CD8-positive, alpha-beta memory T cell (primary cell): Measurements from ENCODE around the gene PHF20. TPM values are rescaled to one million over a fixed set of nuclear protein-coding genes. Genes with fewer than 3 reads are reported as not detected.

ENCODE experiments used
- CTCF ChIA-PET: fragments of 350-600 bp; sonication (Branson Sonifier 250); formaldehyde crosslinking; loops from one replicate; lab custom pipeline; 2021; ENCODE audit warnings: antibody characterized with exemption; lab: Charles Lee
- POLR2A ChIA-PET: fragments of 350-600 bp; sonication (Branson Sonifier 250); formaldehyde crosslinking; loops from one replicate; lab custom pipeline; 2021; ENCODE audit warnings: antibody characterized with exemption; lab: Charles Lee
- DNase-seq, 5 donors: peaks; one replicate each; pipeline versions ENCODE4 v3.0.0 to v3.0.0-alpha.2; 2020 to 2022; ENCODE audit warnings: mixed read lengths in 1 of 5
- H3K27ac ChIP-seq: one replicate; pipeline ENCODE4 v1.7.0; 2013; ENCODE audit warnings: low read depth, mild to moderate bottlenecking, low read length, moderate library complexity
- H3K27me3 ChIP-seq: 2 replicates; pipeline ENCODE4 v1.7.0; 2013; ENCODE audit warnings: low read length, mild to moderate bottlenecking; ENCODE audit not compliant: insufficient read depth, poor library complexity, severe bottlenecking
- H3K36me3 ChIP-seq: 2 replicates; pipeline ENCODE4 v1.7.0; 2013; ENCODE audit warnings: mild to moderate bottlenecking, low read length, moderate library complexity; ENCODE audit not compliant: insufficient read depth
- H3K4me1 ChIP-seq: 2 replicates; pipeline ENCODE4 v1.7.0; 2013; ENCODE audit warnings: mild to moderate bottlenecking, low read length, moderate library complexity; ENCODE audit not compliant: insufficient read depth
- H3K4me3 ChIP-seq: 2 replicates; pipeline ENCODE4 v1.7.0; 2013; ENCODE audit warnings: mild to moderate bottlenecking, low read length
- H3K9me3 ChIP-seq: 2 replicates; pipeline ENCODE4 v1.7.0; 2013; ENCODE audit warnings: mild to moderate bottlenecking, low read length
- H3K27ac Mint-ChIP-seq, 8 donors: one replicate each; pipeline ENCODE4 v1.8.0; 2020 to 2021; ENCODE audit warnings: mixed read lengths in 8 of 8, mild to moderate bottlenecking in 6 of 8, inconsistent platforms in 3 of 8, moderate library complexity in 3 of 8
- H3K27me3 Mint-ChIP-seq, 2 donors: one replicate each; pipeline ENCODE4 v1.8.0; 2020 to 2021; ENCODE audit warnings: mixed read lengths in 2 of 2, mild to moderate bottlenecking in 1 of 2, moderate library complexity in 1 of 2
- H3K36me3 Mint-ChIP-seq, 3 donors: one replicate each; pipeline ENCODE4 v1.8.0; 2020 to 2021; ENCODE audit warnings: mixed read lengths in 3 of 3, inconsistent platforms in 1 of 3, mild to moderate bottlenecking in 1 of 3
- H3K4me1 Mint-ChIP-seq, 3 donors: one replicate each; pipeline ENCODE4 v1.8.0; 2020 to 2021; ENCODE audit warnings: mixed read lengths in 3 of 3, inconsistent platforms in 1 of 3, mild to moderate bottlenecking in 1 of 3
- H3K4me3 Mint-ChIP-seq, 7 donors: one replicate each; pipeline ENCODE4 v1.8.0; 2020 to 2021; ENCODE audit warnings: mixed read lengths in 7 of 7, mild to moderate bottlenecking in 6 of 7, moderate library complexity in 4 of 7, inconsistent platforms in 2 of 7
- H3K9me3 Mint-ChIP-seq, 5 donors: one replicate each; pipeline ENCODE4 v1.8.0; 2020 to 2022; ENCODE audit warnings: mixed read lengths in 5 of 5, mild to moderate bottlenecking in 3 of 5, moderate library complexity in 2 of 5, inconsistent platforms in 1 of 5
- polyA plus RNA-seq: library from polyadenylated mRNA; unstranded; fragments of 300-500 nt; fragmentation: Illumina TruSeq; gene quantifications from one replicate; pipeline ENCODE4 v1.2.3, GENCODE V29; 2021
- total RNA-seq, 2 experiments: library from RNA; stranded (reverse); gene quantifications; one replicate each; pipeline ENCODE4 v1.2.3, GENCODE V29; 2021

Gene PHF20
- total and polyA plus RNA-seq, 3 experiments from 2014 or later: 53.9 to 124 (median 54.3) TPM

DNA sequence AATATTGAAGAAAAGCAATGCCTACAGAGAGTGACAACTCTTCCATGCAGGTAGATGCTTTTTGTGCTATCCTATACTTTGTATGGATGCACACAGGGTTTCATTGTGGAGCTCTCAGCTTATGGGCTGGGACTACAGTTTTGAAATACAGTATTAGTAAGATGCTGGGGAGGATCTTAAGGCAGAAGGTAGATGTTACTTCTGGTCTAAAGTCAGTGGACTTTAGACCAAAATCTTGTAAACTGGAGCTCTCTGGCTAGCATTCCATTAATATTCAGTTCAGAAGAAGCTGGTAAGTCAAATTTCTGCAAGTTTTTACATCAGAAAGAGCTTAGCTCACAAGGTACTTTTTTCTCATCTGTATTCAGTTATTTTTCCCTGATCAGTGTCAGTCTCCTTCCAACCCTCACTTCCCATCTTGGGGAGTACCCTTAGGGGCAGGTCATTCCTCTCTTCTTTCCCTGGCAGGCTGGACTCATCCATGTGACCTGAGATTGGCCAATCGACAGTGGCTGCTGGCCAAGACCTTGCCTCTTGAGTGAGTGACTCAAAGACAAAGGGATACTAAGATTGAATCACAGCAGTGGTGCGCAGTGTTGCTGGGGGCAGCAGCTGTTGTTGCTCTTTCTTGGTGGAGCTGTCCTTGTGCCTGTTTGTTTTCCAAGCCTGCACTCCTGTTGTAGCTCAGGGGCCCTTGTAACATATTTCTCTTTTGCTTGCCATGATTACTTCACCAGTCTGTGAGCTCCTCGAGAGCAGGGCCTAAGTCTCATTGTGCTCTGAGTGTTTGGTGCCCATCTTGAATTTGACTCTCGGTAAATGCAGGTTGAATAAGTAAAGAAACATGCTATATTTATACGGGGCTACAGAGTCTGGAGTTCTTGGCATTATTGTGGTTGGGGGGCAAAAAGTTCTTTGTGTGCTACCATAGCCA is 2.8 kb upstream of the PHF20 start:
- H3K4me3 Mint-ChIP-seq: peak overlapping the region; percentile 51 to 88 (median 82)
- peaks cover 55 to 76% (median 62%) of the 10 kb centered on the region in 3 donors for H3K4me1 Mint-ChIP-seq

DNA sequence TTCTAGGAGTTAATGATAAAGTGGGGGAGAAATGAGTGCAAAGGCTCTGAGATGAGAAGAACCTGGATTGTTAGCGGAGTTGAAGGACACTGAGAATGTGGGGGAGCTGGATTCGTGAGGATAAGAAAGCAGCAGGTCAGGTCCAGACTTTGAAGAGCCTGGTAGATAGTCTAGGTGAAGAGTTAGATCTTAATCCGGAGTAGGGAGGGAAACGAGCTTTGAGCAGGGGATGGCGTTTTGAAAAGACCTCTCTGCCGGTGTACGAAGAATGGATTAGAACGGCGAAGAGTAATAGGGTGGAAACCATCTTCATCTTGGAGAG is 487 bp upstream of the PHF20 start:
- no peaks in the 10 kb centered on the region for H3K9me3 ChIP-seq
- peaks cover 0 to 3% of the 10 kb centered on the region in 2 donors for H3K27me3 Mint-ChIP-seq
- no peak for DNase-seq
- H3K27me3 ChIP-seq: no peaks in the 10 kb centered on the region
- no peaks in the 10 kb centered on the region for H3K36me3 ChIP-seq
- peak overlapping the region; percentile 92 for H3K27ac ChIP-seq
- ChIA-PET POLR2A (interaction anchor here (0.7 to 9.3 kb wide), 8 partner anchors 24 to 317 kb away, joined by 3 to 337 read pairs (median 4); partner anchors contain the start of genes CPNE1, RBM12, RBM39 and SCAND1), CTCF (interaction anchor here (1.1 to 7.4 kb wide), 5 partner anchors 25 to 183 kb away, joined by 3 to 90 read pairs (median 7); partner anchors contain the start of genes RBM39 and SCAND1)
- peaks cover 4 to 20% (median 7%) of the 10 kb centered on the region in 3 donors for H3K36me3 Mint-ChIP-seq
- peaks cover 0 to 3% (median 0%) of the 10 kb centered on the region in 5 donors for H3K9me3 Mint-ChIP-seq
- peak overlapping the region; percentile 98 to 100 (median 100) for H3K27ac Mint-ChIP-seq
- peak overlapping the region; percentile 72 to 87 (median 85) for H3K4me3 Mint-ChIP-seq
- H3K4me3 ChIP-seq: peak overlapping the region; percentile 30
- peaks cover 90% of the 10 kb centered on the region for H3K4me1 ChIP-seq
- peaks cover 66 to 87% (median 75%) of the 10 kb centered on the region in 3 donors for H3K4me1 Mint-ChIP-seq

More for the DNA sequence above, 2.8 kb upstream of the PHF20 start:
- peaks cover 2 to 7% (median 3%) of the 10 kb centered on the region in 3 donors for H3K36me3 Mint-ChIP-seq
- Histone ChIP-seq H3K36me3 (no peaks in the 10 kb centered on the region), H3K9me3 (no peaks in the 10 kb centered on the region), H3K4me3 (peak overlapping the region; percentile 25), H3K27ac (peak overlapping the region; percentile 75), H3K4me1 (peaks cover 84% of the 10 kb centered on the region), H3K27me3 (no peaks in the 10 kb centered on the region)
- H3K27ac Mint-ChIP-seq: peak overlapping the region; percentile 94 to 100 (median 100)
- ChIA-PET POLR2A (interaction anchor here (0.6 to 9.3 kb wide), 3 partner anchors 11 to 185 kb away, joined by 3 to 337 read pairs (median 7); partner anchors contain the start of genes RBM39 and SCAND1), CTCF (interaction anchor here (1.6 to 7.4 kb wide), 2 partner anchors 26 to 185 kb away, joined by 6 to 90 read pairs; partner anchors contain the start of genes RBM39 and SCAND1)
- H3K27me3 Mint-ChIP-seq: peaks cover 0 to 3% of the 10 kb centered on the region in 2 donors
- peaks cover 0 to 3% (median 0%) of the 10 kb centered on the region in 5 donors for H3K9me3 Mint-ChIP-seq
- peak in 3 of 5 donors; percentile 17 to 54 (median 21) for DNase-seq

DNA sequence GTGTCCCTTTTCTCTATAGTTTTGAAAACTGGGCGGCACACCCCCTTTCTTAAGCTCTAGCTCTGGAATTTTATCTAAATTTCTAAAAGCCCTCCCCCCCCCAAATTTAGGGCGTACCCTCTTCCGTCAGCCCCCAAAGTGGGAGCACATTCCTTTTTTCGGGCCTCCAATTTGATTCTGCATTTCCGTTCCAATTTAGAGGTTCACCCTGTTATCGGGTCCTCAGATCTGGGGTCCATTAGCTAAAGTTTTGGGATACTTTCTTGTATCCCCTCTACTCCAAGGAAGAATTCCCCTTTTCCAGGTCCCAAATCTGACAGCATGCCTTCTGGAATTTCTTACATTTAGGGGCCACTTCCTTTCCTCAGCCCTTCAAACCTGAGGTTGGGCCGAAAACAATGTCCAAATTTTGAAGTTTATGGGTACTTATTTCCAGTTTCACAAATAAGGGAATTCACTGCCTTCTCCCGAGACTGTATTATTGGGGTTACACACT is 796 bp downstream of the PHF20 start:
- Mint-ChIP-seq H3K36me3 (peaks cover 4 to 32% (median 7%) of the 10 kb centered on the region in 3 donors), H3K9me3 (peaks cover 0 to 3% (median 0%) of the 10 kb centered on the region in 5 donors), H3K4me3 (peak overlapping the region; percentile 81 to 94 (median 86)), H3K27me3 (peaks cover 0 to 3% of the 10 kb centered on the region in 2 donors), H3K4me1 (peaks cover 74 to 90% (median 79%) of the 10 kb centered on the region in 3 donors), H3K27ac (peak overlapping the region; percentile 86 to 99 (median 98))
- Histone ChIP-seq H3K27ac (peak overlapping the region; percentile 95), H3K9me3 (no peaks in the 10 kb centered on the region), H3K4me3 (peak overlapping the region; percentile 84), H3K4me1 (peaks cover 90% of the 10 kb centered on the region), H3K27me3 (no peaks in the 10 kb centered on the region), H3K36me3 (no peaks in the 10 kb centered on the region)
- POLR2A ChIA-PET: interaction anchor here (0.5 to 9.3 kb wide), 6 partner anchors 26 to 182 kb away, joined by 4 to 337 read pairs (median 8); partner anchors contain the start of genes CPNE1, RBM12, RBM39 and SCAND1
- CTCF ChIA-PET: interaction anchor here (0.6 to 7.4 kb wide), 5 partner anchors 11 to 181 kb away, joined by 3 to 90 read pairs (median 7); partner anchors contain the start of genes RBM39 and SCAND1
- DNase-seq: no peak

DNA sequence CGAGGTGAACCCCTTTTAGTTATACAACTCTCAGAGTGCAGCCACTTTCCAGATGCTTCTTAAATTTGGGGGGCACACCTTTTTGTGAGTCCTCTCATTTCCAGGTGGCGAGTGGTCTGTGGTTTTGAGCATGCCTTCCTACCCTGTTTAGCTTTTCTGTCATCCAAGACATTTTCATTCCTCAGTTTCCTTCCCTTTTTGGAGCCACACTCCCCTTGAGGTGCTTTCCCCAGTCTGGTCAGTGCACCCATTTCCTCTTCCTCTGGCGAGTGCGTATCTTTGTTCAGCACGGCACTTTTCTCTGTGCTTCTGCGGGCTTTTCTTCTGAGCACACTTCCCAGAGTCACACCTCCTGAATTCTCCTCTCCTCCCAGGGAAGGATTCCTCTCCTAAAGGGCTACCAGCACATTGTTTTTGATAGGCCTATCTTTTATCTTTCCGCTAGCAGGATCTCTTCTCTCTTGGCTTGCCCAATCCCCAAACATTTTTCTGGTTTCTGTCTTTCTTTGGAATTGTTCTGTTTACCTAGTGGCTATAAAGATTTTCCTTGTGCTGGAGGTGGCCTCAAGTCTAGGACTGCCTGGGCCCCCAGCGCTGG is 1.4 kb downstream of the PHF20 start:
- POLR2A ChIA-PET: interaction anchor here (0.6 to 9.3 kb wide), 2 partner anchors 32 to 97 kb away, joined by 7 to 337 read pairs; partner anchors contain the start of gene RBM39
- peak overlapping the region; percentile 84 for H3K4me3 ChIP-seq
- H3K36me3 Mint-ChIP-seq: peaks cover 4 to 36% (median 7%) of the 10 kb centered on the region in 3 donors

DNA sequence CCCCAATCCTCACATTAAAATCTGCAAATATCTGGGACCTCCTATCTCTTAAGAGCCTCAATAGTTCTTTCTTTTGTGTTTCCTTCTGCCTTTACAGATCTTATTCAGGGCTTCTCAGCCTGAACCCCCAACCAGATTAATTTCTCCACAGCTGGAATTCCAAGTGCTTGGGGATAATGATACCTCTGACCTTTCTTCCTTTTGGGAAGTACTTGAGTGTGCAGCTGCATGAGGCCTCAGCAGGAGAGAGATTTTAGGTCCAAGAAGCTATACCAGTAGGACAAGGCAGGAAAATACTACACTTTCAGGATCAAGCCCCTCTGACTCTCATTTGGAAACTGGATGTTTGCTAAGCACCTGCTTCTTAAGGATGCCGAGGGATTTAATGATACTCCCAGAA is 2.6 kb downstream of the PHF20 start:
- Mint-ChIP-seq H3K36me3 (peaks cover 6 to 43% (median 7%) of the 10 kb centered on the region in 3 donors), H3K4me1 (peaks cover 59 to 89% (median 73%) of the 10 kb centered on the region in 3 donors), H3K27ac (peak overlapping the region; percentile 83 to 99 (median 98)), H3K9me3 (peaks cover 0 to 3% (median 0%) of the 10 kb centered on the region in 5 donors), H3K27me3 (peaks cover 0 to 3% of the 10 kb centered on the region in 2 donors), H3K4me3 (peak overlapping the region; percentile 74 to 92 (median 86))
- POLR2A ChIA-PET: interaction anchor here (0.8 to 1.3 kb wide), 2 partner anchors 32 to 35 kb away, joined by 3 to 4 read pairs; partner anchors contain the start of gene RBM39
- no peak for DNase-seq
- Histone ChIP-seq H3K4me1 (peaks cover 74% of the 10 kb centered on the region), H3K27me3 (no peaks in the 10 kb centered on the region), H3K4me3 (peak overlapping the region; percentile 8), H3K36me3 (no peaks in the 10 kb centered on the region), H3K27ac (no peak overlapping the region), H3K9me3 (no peaks in the 10 kb centered on the region)
- CTCF ChIA-PET: interaction anchor here (2.5 kb wide), 1 partner anchor 32 kb away, joined by 7 read pairs; the partner anchor contains the start of gene RBM39

More for the DNA sequence above, 1.4 kb downstream of the PHF20 start:
- Mint-ChIP-seq H3K4me1 (peaks cover 68 to 90% (median 77%) of the 10 kb centered on the region in 3 donors), H3K27me3 (peaks cover 0 to 3% of the 10 kb centered on the region in 2 donors), H3K9me3 (peaks cover 0 to 3% (median 0%) of the 10 kb centered on the region in 5 donors), H3K4me3 (peak overlapping the region; percentile 81 to 94 (median 86)), H3K27ac (peak overlapping the region; percentile 86 to 99 (median 98))
- DNase-seq: peak; percentile 25 to 63 (median 53)
- Histone ChIP-seq H3K36me3 (no peaks in the 10 kb centered on the region), H3K4me1 (peaks cover 86% of the 10 kb centered on the region), H3K27me3 (no peaks in the 10 kb centered on the region), H3K9me3 (no peaks in the 10 kb centered on the region), H3K27ac (peak overlapping the region; percentile 95)
- CTCF ChIA-PET: interaction anchor here (0.6 to 7.4 kb wide), 2 partner anchors 11 to 30 kb away, joined by 3 to 90 read pairs; partner anchors contain the start of gene RBM39

DNA sequence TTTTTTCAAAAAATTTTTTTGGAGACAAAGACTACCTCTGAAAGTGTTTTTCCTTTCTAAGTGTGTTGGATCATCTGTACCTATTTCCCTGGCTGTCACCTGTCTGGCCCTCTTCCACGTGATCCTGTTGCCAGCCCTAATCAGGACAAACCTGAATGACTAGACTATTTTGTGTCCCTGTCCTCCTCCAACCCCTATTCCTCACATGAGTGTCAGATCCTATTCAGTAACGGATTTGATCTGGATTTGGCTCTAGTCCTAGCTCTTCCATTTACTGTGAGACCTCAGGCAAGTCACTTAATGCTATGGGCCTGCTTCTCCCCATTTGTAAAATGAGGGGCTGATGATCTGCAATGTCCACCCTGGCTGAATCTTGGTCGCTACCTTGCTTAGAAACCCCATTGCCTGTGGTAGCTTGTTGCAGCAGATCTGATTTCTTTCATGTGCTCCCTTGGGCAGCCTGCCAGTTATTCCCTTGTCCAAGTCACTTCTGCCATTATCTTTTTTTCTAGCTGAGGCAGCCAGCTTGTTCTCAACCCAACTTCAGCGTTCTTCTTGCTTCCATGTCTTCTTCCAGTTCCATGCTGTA is 4.8 kb downstream of the PHF20 start:
- Histone ChIP-seq H3K4me1 (peaks cover 54% of the 10 kb centered on the region), H3K9me3 (no peaks in the 10 kb centered on the region), H3K27me3 (no peaks in the 10 kb centered on the region), H3K36me3 (no peaks in the 10 kb centered on the region), H3K4me3 (no peak overlapping the region), H3K27ac (no peak overlapping the region)
- peaks cover 0 to 1% of the 10 kb centered on the region in 2 donors for H3K27me3 Mint-ChIP-seq
- H3K4me1 Mint-ChIP-seq: peaks cover 56 to 79% (median 71%) of the 10 kb centered on the region in 3 donors
- H3K4me3 Mint-ChIP-seq: peak overlapping the region in 5 of 7 donors; percentile 6 to 62 (median 46)
- peak overlapping the region; percentile 81 to 98 (median 89) for H3K27ac Mint-ChIP-seq
- ChIA-PET CTCF (interaction anchor here (0.9 to 2.5 kb wide), 5 partner anchors 33 to 313 kb away, joined by 3 to 7 read pairs (median 3); partner anchors contain the start of gene RBM39), POLR2A (interaction anchor here (0.7 to 1.7 kb wide), 2 partner anchors 9 to 33 kb away, joined by 4 to 15 read pairs; no protein-coding TSS in a partner anchor)
- H3K36me3 Mint-ChIP-seq: peaks cover 5 to 52% (median 10%) of the 10 kb centered on the region in 3 donors
- peaks cover 0 to under 1% (median 0%) of the 10 kb centered on the region in 5 donors for H3K9me3 Mint-ChIP-seq
- no peak for DNase-seq
